Measurements from ENCODE around the gene IRX6.

- TF ChIP-seq FOXK2 (IDR thresholded peaks at IDR 0.05) (no peak), FOXA1 (IDR thresholded peaks at IDR 0.05) (no peak), ELF4 (IDR thresholded peaks at IDR 0.05) (no peak), BHLHE40 (IDR thresholded peaks at IDR 0.05; ENCODE audit: borderline replicate concordance) (no peak), SP1 (IDR thresholded peaks at IDR 0.05) (no peak), HDGF (IDR thresholded peaks at IDR 0.05; ENCODE audit: borderline replicate concordance) (no peak), FOXM1 (IDR thresholded peaks at IDR 0.05; ENCODE audit: borderline replicate concordance) (no peak)
Measured at GRCh38 chr16:55357241-55357640, 33.2 kb downstream of the IRX6 start.
